ENCODE results near the gene LPCAT1. TPM values are rescaled to one million over a fixed set of nuclear protein-coding genes. Genes with fewer than 3 reads are reported as not detected.

Gene LPCAT1
- total RNA-seq, 1 donor from 2014 or later: 41.9 TPM

GRCh38 chr5:1545126-1545804 lies 21.5 kb upstream of the LPCAT1 start:
- Histone ChIP-seq H3K27me3 (ENCODE audit: insufficient read depth, low read length) (peaks cover 13% of the 10 kb centered on the region), H3K4me3 (ENCODE audit: insufficient read depth, low read depth, low read length) (no peak overlapping the region), H3K4me1 (ENCODE audit: insufficient read depth, low read length) (no peaks in the 10 kb centered on the region), H3K79me2 (ENCODE audit: insufficient read depth, low read length) (no peaks in the 10 kb centered on the region), H2AFZ (ENCODE audit: low read depth, low read length) (no peak overlapping the region), H3K9me3 (ENCODE audit: insufficient read depth, low read depth, low read length) (no peaks in the 10 kb centered on the region), H3K27ac (ENCODE audit: low read depth, low read length) (no peak overlapping the region), H3K4me2 (ENCODE audit: low read length) (no peak overlapping the region), H3K36me3 (ENCODE audit: insufficient read depth, low read length) (no peaks in the 10 kb centered on the region), H4K20me1 (ENCODE audit: insufficient read depth, low read length) (peaks cover 4% of the 10 kb centered on the region), H3K9ac (ENCODE audit: low read length) (no peak overlapping the region)
- Mint-ChIP-seq H3K9me3 (ENCODE audit: unreplicated experiment) (peaks cover 5% of the 10 kb centered on the region), H3K27ac (ENCODE audit: unreplicated experiment) (no peak overlapping the region), H3K27me3 (ENCODE audit: low read depth, unreplicated experiment) (peaks cover 68% of the 10 kb centered on the region), H3K36me3 (ENCODE audit: low read depth, unreplicated experiment) (peaks cover 5% of the 10 kb centered on the region), H3K4me1 (ENCODE audit: low read depth, unreplicated experiment) (no peaks in the 10 kb centered on the region), H3K4me3 (ENCODE audit: unreplicated experiment) (no peak overlapping the region)
- DNase-seq (ENCODE audit: low read depth): no peak
- FAIRE-seq: no peak
- TF ChIP-seq EZH2 (IDR thresholded peaks at IDR 0.05; ENCODE audit: insufficient read depth, low read length) (no peak), CTCF (IDR thresholded peaks at IDR 0.05; ENCODE audit: insufficient read depth, low read depth, low read length) (no peak)

GRCh38 chr5:1544294-1544961 lies 20.7 kb upstream of the LPCAT1 start:
- H3K4me1 ChIP-seq (ENCODE audit: insufficient read depth, low read length): no peaks in the 10 kb centered on the region
- DNase-seq (ENCODE audit: low read depth): no peak
- H2AFZ ChIP-seq (ENCODE audit: low read depth, low read length): no peak overlapping the region
- peaks cover 13% of the 10 kb centered on the region for H3K27me3 ChIP-seq (ENCODE audit: insufficient read depth, low read length)
- Mint-ChIP-seq H3K27me3 (ENCODE audit: low read depth, unreplicated experiment) (peaks cover 60% of the 10 kb centered on the region), H3K4me3 (ENCODE audit: unreplicated experiment) (no peak overlapping the region), H3K36me3 (ENCODE audit: low read depth, unreplicated experiment) (peaks cover 5% of the 10 kb centered on the region), H3K4me1 (ENCODE audit: low read depth, unreplicated experiment) (no peaks in the 10 kb centered on the region), H3K9me3 (ENCODE audit: unreplicated experiment) (peaks cover 5% of the 10 kb centered on the region), H3K27ac (ENCODE audit: unreplicated experiment) (no peak overlapping the region)
- H3K36me3 ChIP-seq (ENCODE audit: insufficient read depth, low read length): no peaks in the 10 kb centered on the region
- no peak overlapping the region for H3K9ac ChIP-seq (ENCODE audit: low read length)
- no peak for FAIRE-seq
- peaks cover 3% of the 10 kb centered on the region for H3K9me3 ChIP-seq (ENCODE audit: insufficient read depth, low read depth, low read length)
- no peak overlapping the region for H3K27ac ChIP-seq (ENCODE audit: low read depth, low read length)
- no peak overlapping the region for H3K4me3 ChIP-seq (ENCODE audit: insufficient read depth, low read depth, low read length)
- no peaks in the 10 kb centered on the region for H3K79me2 ChIP-seq (ENCODE audit: insufficient read depth, low read length)
- H4K20me1 ChIP-seq (ENCODE audit: insufficient read depth, low read length): peaks cover 9% of the 10 kb centered on the region
- H3K4me2 ChIP-seq (ENCODE audit: low read length): no peak overlapping the region
- TF ChIP-seq EZH2 (IDR thresholded peaks at IDR 0.05; ENCODE audit: insufficient read depth, low read length) (no peak), CTCF (IDR thresholded peaks at IDR 0.05; ENCODE audit: insufficient read depth, low read depth, low read length) (no peak)
